ENCODE results near the gene CTDSP2. TPM values are rescaled to one million over a fixed set of nuclear protein-coding genes. Genes with fewer than 3 reads are reported as not detected.

The CTDSP2 gene
- total and polyA plus RNA-seq, 2 of the 8 experiments (the other 6 are each of a cell fraction or from before 2014, with no cell fraction given), result 71.3 to 91.7 TPM

- Histone ChIP-seq H3K36me3 (ENCODE audit: control insufficient read depth in 2 of 4, insufficient read depth in 4 of 4, low read length in 3 of 4) (peaks cover 0 to 4% (median 1%) of the 10 kb centered on the region in 4 experiments; a peak in 3 of 8 replicates), H3K4me1 (replicated peaks in 1 of 4; ENCODE audit: control insufficient read depth in 3 of 4, insufficient read depth in 4 of 4, low read length in 3 of 4) (peaks cover 0 to 3% (median 1%) of the 10 kb centered on the region in 4 experiments; a peak in 2 of 7 replicates), H4K8ac (ENCODE audit: extremely low read depth, insufficient read depth, low read length) (no peak overlapping the region), H3K27me3 (replicated peaks in 1 of 4; ENCODE audit: control insufficient read depth in 3 of 4, extremely low read depth in 1 of 4, insufficient read depth in 3 of 4, low read length in 3 of 4) (peaks cover 0 to 4% (median 1%) of the 10 kb centered on the region in 4 experiments; a peak in 2 of 7 replicates), H3K4me3 (ENCODE audit: extremely low read depth in 1 of 4, insufficient read depth in 2 of 4, low read depth in 3 of 4, low read length in 4 of 4) (no peak overlapping the region), H4K5ac (ENCODE audit: insufficient read length, low read depth, low read length) (no peak overlapping the region), H2AFZ (ENCODE audit: low read length) (no peak overlapping the region), H3K23me2 (ENCODE audit: low read depth, low read length) (peaks cover 12% of the 10 kb centered on the region; the same call in 1 of the 2 replicates), H3K23ac (ENCODE audit: insufficient read length) (no peak overlapping the region), H3K27ac (ENCODE audit: low read depth, low read length) (no peak overlapping the region), H3K79me2 (ENCODE audit: control insufficient read depth in 1 of 2, insufficient read depth in 2 of 2, low read length in 2 of 2) (0 out of 4 replicates have a peak, but pooled peaks cover 0 to 7% of the 10 kb centered on the region in 2 experiments), H2BK20ac (ENCODE audit: low read length) (no peak overlapping the region), H3K9me3 (ENCODE audit: insufficient read depth in 2 of 2, low read depth in 1 of 2, low read length in 1 of 2) (no peaks in the 10 kb centered on the region), H2BK15ac (ENCODE audit: low read length) (no peak overlapping the region), H3K9ac (replicated peaks in 1 of 4; ENCODE audit: extremely low read depth in 1 of 4, low read depth in 3 of 4, low read length in 3 of 4) (no peak overlapping the region), H2BK5ac (ENCODE audit: low read depth, low read length) (no peak overlapping the region), H4K91ac (replicated peaks; ENCODE audit: insufficient read length, low read length) (no peak overlapping the region), H2BK12ac (ENCODE audit: low read depth, low read length) (no peak overlapping the region), H2AK5ac (ENCODE audit: low read depth, low read length) (no peak overlapping the region), H3K56ac (replicated peaks; ENCODE audit: insufficient read length, low read depth, low read length) (no peak overlapping the region), H4K20me1 (replicated peaks in 1 of 2; ENCODE audit: control insufficient read depth in 1 of 2, insufficient read depth in 2 of 2, low read length in 2 of 2) (no peaks in the 10 kb centered on the region), H3K4me2 (ENCODE audit: insufficient read depth in 1 of 2, low read depth in 2 of 2, low read length in 2 of 2) (no peak overlapping the region), H3K14ac (ENCODE audit: insufficient read length) (no peak overlapping the region), H3K18ac (ENCODE audit: extremely low read depth, low read length) (no peak overlapping the region), H3K4ac (replicated peaks; ENCODE audit: insufficient read length, low read depth, low read length) (no peak overlapping the region), H2BK120ac (replicated peaks; ENCODE audit: low read depth, low read length) (no peak overlapping the region), H3K79me1 (ENCODE audit: low read depth, low read length) (no peaks in the 10 kb centered on the region; the same call in 1 of the 2 replicates)
- POLR2A ChIA-PET (ENCODE audit: partially characterized antibody), result interaction anchor here (0.9 to 1.8 kb wide), 2 partner anchors 18 to 26 kb away, joined by 4 read pairs; no protein-coding TSS in a partner anchor
- 83% methylated on average over 1 of the region's 3 CpGs; no CpG with 5 or more reads in 1 of the 2 experiments for WGBS, 2 experiments (ENCODE audit: extremely low coverage in 1 of 2, insufficient coverage in 1 of 2, insufficient read length in 1 of 2, insufficient replicate concordance in 2 of 2, low coverage in 1 of 2, low lambda C conversion rate in 2 of 2, missing lambda C conversion rate in 1 of 2)
- CTCF ChIA-PET (ENCODE audit: partially characterized antibody), result interaction anchor here (0.8 to 4.5 kb wide), 5 partner anchors 9 to 63 kb away, joined by 3 to 28 read pairs (median 5); no protein-coding TSS in a partner anchor
- DNase-seq (ENCODE audit: low read depth in 1 of 2, low spot score in 2 of 2) (no peak), FAIRE-seq (no peak)
- TF ChIP-seq RFX5 (IDR thresholded peaks at IDR 0.05; ENCODE audit: borderline replicate concordance, low read depth, low read length) (no peak), BRCA1 (IDR thresholded peaks at IDR 0.05; ENCODE audit: low read depth, low read length) (no peak), EP300 (IDR thresholded peaks at IDR 0.05; ENCODE audit: borderline replicate concordance in 1 of 2, low read depth in 2 of 2, low read length in 2 of 2) (no peak), POU5F1 (IDR thresholded peaks at IDR 0.05; ENCODE audit: low read depth, low read length) (no peak), CREB1 (IDR thresholded peaks at IDR 0.05) (no peak), BCL11A (IDR thresholded peaks at IDR 0.05; ENCODE audit: low read depth in 2 of 2, low read length in 2 of 2) (no peak), POLR2AphosphoS5 (IDR thresholded peaks at IDR 0.05; ENCODE audit: low read depth, low read length) (no peak), ATF3 (IDR thresholded peaks at IDR 0.05; ENCODE audit: insufficient read depth, low read depth, low read length) (no peak), HDAC6 (IDR thresholded peaks at IDR 0.05; ENCODE audit: low read depth, low read length) (no peak)
Observed at GRCh38 chr12:57775044-57775443, 71.5 kb downstream of the CTDSP2 start.

All from H1 (cell line).